HEK293 (cell line): ENCODE data around the gene AOC3.

Source experiments
- CTCF ChIA-PET: fragments of 350-600 bp; formaldehyde crosslinking; extraction: SDS; loops from one replicate; lab custom pipeline; 2021; ENCODE audit warnings: antibody characterized with exemption; lab: Yijun Ruan, JAX
- POLR2A ChIA-PET: fragments of 300-600 bp; formaldehyde crosslinking; extraction: SDS; loops from one replicate; lab custom pipeline; 2020; ENCODE audit warnings: antibody characterized with exemption, inconsistent platforms; lab: Yijun Ruan, JAX
- H3K27ac ChIP-seq: fragments of 200-500 bp; sonication (Bioruptor generic); 2 replicates; pipeline ENCODE4 v1.5.1; 2014; ENCODE audit warnings: low read depth, low read length, control low read depth, inconsistent platforms; ENCODE audit errors: extremely low read depth
- H3K36me3 ChIP-seq, 2 experiments: fragments of 200-500 bp in 1 of 2; sonication (Bioruptor generic) in 1 of 2; 1 replicate in 1 of 2; 2 replicates in 1 of 2; pipeline ENCODE4 v1.5.1; 2014 to 2017; ENCODE audit warnings: inconsistent platforms in 2 of 2, low read length in 2 of 2; ENCODE audit not compliant: control insufficient read depth in 2 of 2, insufficient read depth in 1 of 2
- H3K4me1 ChIP-seq: fragments of 200-500 bp; sonication (Bioruptor generic); 2 replicates; pipeline ENCODE4 v1.5.1; 2014; ENCODE audit warnings: mild to moderate bottlenecking, low read length, inconsistent platforms; ENCODE audit not compliant: control insufficient read depth, insufficient read depth
- H3K4me3 ChIP-seq: 2 replicates; pipeline ENCODE4 v1.5.1; 2011; ENCODE audit warnings: low read depth, mild to moderate bottlenecking, control low read depth, low read length, moderate library complexity
- H3K9me3 ChIP-seq: fragments of 200-500 bp; sonication (Bioruptor generic); 2 replicates; pipeline ENCODE4 v1.5.1; 2014; ENCODE audit warnings: low read depth, low read length, inconsistent platforms; ENCODE audit not compliant: control insufficient read depth, insufficient read depth
- GLIS1 ChIP-seq: fragments of 450-650 bp; formaldehyde crosslinking; IDR thresholded peaks from 2 replicates; pipeline ENCODE4 v1.5.1; 2016; ENCODE audit warnings: missing biosample characterization, missing genetic modification characterization
- HOXC10 ChIP-seq: sonication (generic); formaldehyde crosslinking; IDR thresholded peaks from 2 replicates; pipeline ENCODE4 v1.8.1; 2023; ENCODE audit warnings: mild to moderate bottlenecking, missing genetic modification reagents
- KLF16 ChIP-seq: fragments of 450-650 bp; formaldehyde crosslinking; IDR thresholded peaks from 2 replicates; pipeline ENCODE4 v1.5.1; 2017; ENCODE audit warnings: missing biosample characterization, missing genetic modification characterization
- SP2 ChIP-seq: fragments of 450-650 bp; formaldehyde crosslinking; IDR thresholded peaks from 2 replicates; pipeline ENCODE4 v1.5.1; 2016; ENCODE audit warnings: missing biosample characterization, missing genetic modification characterization
- SP7 ChIP-seq: fragments of 450-650 bp; formaldehyde crosslinking; IDR thresholded peaks from 2 replicates; pipeline ENCODE4 v1.5.1; 2016; ENCODE audit warnings: missing biosample characterization, missing genetic modification characterization
- ZBTB20 ChIP-seq: fragments of 450-650 bp; formaldehyde crosslinking; IDR thresholded peaks from 2 replicates; pipeline ENCODE4 v1.5.1; 2016; ENCODE audit warnings: missing biosample characterization, missing genetic modification characterization
- ZIC2 ChIP-seq: fragments of 450-650 bp; formaldehyde crosslinking; IDR thresholded peaks from 2 replicates; pipeline ENCODE4 v1.5.1; 2016; ENCODE audit warnings: missing biosample characterization, missing genetic modification characterization
- ZNF10 ChIP-seq: fragments of 450-650 bp; formaldehyde crosslinking; IDR thresholded peaks from 2 replicates; pipeline ENCODE4 v1.5.1; 2017; ENCODE audit warnings: missing biosample characterization, missing genetic modification characterization
- ZNF202 ChIP-seq: fragments of 450-650 bp; formaldehyde crosslinking; IDR thresholded peaks from 2 replicates; pipeline ENCODE4 v1.5.1; 2016; ENCODE audit warnings: missing biosample characterization, missing genetic modification characterization, borderline replicate concordance
- ZNF248 ChIP-seq: fragments of 450-650 bp; formaldehyde crosslinking; IDR thresholded peaks from 2 replicates; pipeline ENCODE4 v1.5.1; 2017; ENCODE audit warnings: missing biosample characterization, missing genetic modification characterization
- ZNF302 ChIP-seq: fragments of 450-650 bp; formaldehyde crosslinking; IDR thresholded peaks from 2 replicates; pipeline ENCODE4 v1.5.1; 2016; ENCODE audit warnings: missing biosample characterization, missing genetic modification characterization, low read depth
- ZNF391 ChIP-seq: fragments of 450-650 bp; formaldehyde crosslinking; IDR thresholded peaks from 2 replicates; pipeline ENCODE4 v1.5.1; 2016; ENCODE audit warnings: low read depth, missing biosample characterization, missing genetic modification characterization, borderline replicate concordance
- ZNF529 ChIP-seq: fragments of 450-650 bp; formaldehyde crosslinking; IDR thresholded peaks from 2 replicates; pipeline ENCODE4 v1.5.1; 2017; ENCODE audit warnings: missing genetic modification characterization, missing biosample characterization; ENCODE audit not compliant: insufficient replicate concordance
- ZNF544 ChIP-seq: fragments of 450-650 bp; formaldehyde crosslinking; IDR thresholded peaks from 2 replicates; pipeline ENCODE4 v1.5.0; 2017; ENCODE audit warnings: missing biosample characterization, missing genetic modification characterization
- ZNF600 ChIP-seq: fragments of 450-650 bp; formaldehyde crosslinking; IDR thresholded peaks from 2 replicates; pipeline ENCODE4 v1.5.1; 2016; ENCODE audit warnings: missing biosample characterization, missing genetic modification characterization
- ZNF670 ChIP-seq: fragments of 450-650 bp; formaldehyde crosslinking; IDR thresholded peaks from 2 replicates; pipeline ENCODE4 v1.5.1; 2016; ENCODE audit warnings: missing biosample characterization, missing genetic modification characterization, low read depth
- ZNF677 ChIP-seq: fragments of 450-650 bp; IDR thresholded peaks from 2 replicates; pipeline ENCODE4 v1.5.0; 2018; ENCODE audit warnings: missing biosample characterization, mild to moderate bottlenecking, missing genetic modification characterization, moderate library complexity
- ZNF76 ChIP-seq: fragments of 450-650 bp; formaldehyde crosslinking; IDR thresholded peaks from 2 replicates; pipeline ENCODE4; 2016; ENCODE audit warnings: low read depth, missing biosample characterization, missing genetic modification characterization, borderline replicate concordance
- ZSCAN30 ChIP-seq: fragments of 450-650 bp; IDR thresholded peaks from 2 replicates; pipeline ENCODE4 v1.5.1; 2018; ENCODE audit warnings: missing biosample characterization, mild to moderate bottlenecking, missing genetic modification characterization, moderate library complexity
- TF ChIP-seq, protein P1 (sequence below): fragments of 450-650 bp; formaldehyde crosslinking; IDR thresholded peaks from 2 replicates; pipeline ENCODE4 v1.5.1; 2016; ENCODE audit warnings: missing biosample characterization, missing genetic modification characterization
- TF ChIP-seq, protein P2 (sequence below): fragments of 450-650 bp; formaldehyde crosslinking; IDR thresholded peaks from 2 replicates; pipeline ENCODE4 v1.5.1; 2016; ENCODE audit warnings: missing biosample characterization, missing genetic modification characterization
- TF ChIP-seq, protein P3 (sequence below): fragments of 450-650 bp; formaldehyde crosslinking; IDR thresholded peaks from 2 replicates; pipeline ENCODE4 v1.5.1; 2016; ENCODE audit warnings: missing biosample characterization, missing genetic modification characterization
- TF ChIP-seq, protein P4 (sequence below): fragments of 450-650 bp; formaldehyde crosslinking; IDR thresholded peaks from 2 replicates; pipeline ENCODE4 v1.5.1; 2016; ENCODE audit warnings: missing biosample characterization, missing genetic modification characterization
- TF ChIP-seq, protein P5 (sequence below): fragments of 450-650 bp; formaldehyde crosslinking; IDR thresholded peaks from 2 replicates; pipeline ENCODE4 v1.5.1; 2016; ENCODE audit warnings: missing biosample characterization, missing genetic modification characterization
- TF ChIP-seq, protein P6 (sequence below): fragments of 450-650 bp; formaldehyde crosslinking; IDR thresholded peaks from 2 replicates; pipeline ENCODE4 v1.5.1; 2016; ENCODE audit warnings: missing biosample characterization, missing genetic modification characterization, low read depth

AOC3 gene

DNA sequence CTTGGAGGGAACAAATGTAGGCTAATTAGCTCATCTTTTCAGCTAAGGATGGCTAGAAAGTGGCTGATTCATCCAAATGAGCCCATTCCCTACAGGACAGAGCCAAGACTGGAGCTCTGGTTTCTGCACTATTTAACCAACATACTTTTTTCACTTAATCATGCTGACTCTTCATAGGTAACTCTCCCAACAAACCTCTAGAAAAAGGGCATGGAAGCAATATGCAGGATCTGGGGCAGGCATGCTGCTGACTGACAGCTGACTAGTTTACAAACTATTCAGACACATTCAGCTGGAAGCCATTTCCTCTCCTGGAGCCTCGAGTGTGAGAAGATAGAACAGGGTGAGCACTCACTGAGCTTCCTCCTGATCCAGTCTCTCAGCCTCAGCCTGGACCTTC, 33.1 kb upstream of the AOC3 start:
- H3K27ac ChIP-seq = no peak overlapping the region
- no peak overlapping the region for H3K4me3 ChIP-seq
- H3K36me3 ChIP-seq = peaks cover 89 to 97% of the 10 kb centered on the region in 2 experiments
- no peaks in the 10 kb centered on the region; the same call in 1 of the 2 replicates for H3K4me1 ChIP-seq
- H3K9me3 ChIP-seq = no peaks in the 10 kb centered on the region
- POLR2A ChIA-PET = interaction anchor here (0.6 to 1.2 kb wide), 3 partner anchors 15 to 180 kb away, joined by 3 to 4 read pairs (median 3); partner anchors contain the start of gene RPL27
- TF ChIP-seq ZNF529 (tag by site-specific recombination) = no peak
- TF ChIP-seq ZNF10 (tag by site-specific recombination) = no peak
- no peak for TF ChIP-seq SP7 (tag by site-specific recombination)
- TF ChIP-seq, protein P1, sequence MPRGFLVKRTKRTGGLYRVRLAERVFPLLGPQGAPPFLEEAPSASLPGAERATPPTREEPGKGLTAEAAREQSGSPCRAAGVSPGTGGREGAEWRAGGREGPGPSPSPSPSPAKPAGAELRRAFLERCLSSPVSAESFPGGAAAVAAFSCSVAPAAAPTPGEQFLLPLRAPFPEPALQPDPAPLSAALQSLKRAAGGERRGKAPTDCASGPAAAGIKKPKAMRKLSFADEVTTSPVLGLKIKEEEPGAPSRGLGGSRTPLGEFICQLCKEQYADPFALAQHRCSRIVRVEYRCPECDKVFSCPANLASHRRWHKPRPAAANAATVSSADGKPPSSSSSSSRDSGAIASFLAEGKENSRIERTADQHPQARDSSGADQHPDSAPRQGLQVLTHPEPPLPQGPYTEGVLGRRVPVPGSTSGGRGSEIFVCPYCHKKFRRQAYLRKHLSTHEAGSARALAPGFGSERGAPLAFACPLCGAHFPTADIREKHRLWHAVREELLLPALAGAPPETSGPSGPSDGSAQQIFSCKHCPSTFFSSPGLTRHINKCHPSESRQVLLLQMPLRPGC = no peak
- no peak for TF ChIP-seq ZBTB20 (tag by site-specific recombination)
- no peak for TF ChIP-seq ZNF248 (tag by site-specific recombination)
- no peak for TF ChIP-seq HOXC10 (CRISPR knock-in tag)
- TF ChIP-seq GLIS1 (tag by site-specific recombination) = no peak
- TF ChIP-seq ZNF544 (tag by site-specific recombination) = no peak
- TF ChIP-seq, protein P2, sequence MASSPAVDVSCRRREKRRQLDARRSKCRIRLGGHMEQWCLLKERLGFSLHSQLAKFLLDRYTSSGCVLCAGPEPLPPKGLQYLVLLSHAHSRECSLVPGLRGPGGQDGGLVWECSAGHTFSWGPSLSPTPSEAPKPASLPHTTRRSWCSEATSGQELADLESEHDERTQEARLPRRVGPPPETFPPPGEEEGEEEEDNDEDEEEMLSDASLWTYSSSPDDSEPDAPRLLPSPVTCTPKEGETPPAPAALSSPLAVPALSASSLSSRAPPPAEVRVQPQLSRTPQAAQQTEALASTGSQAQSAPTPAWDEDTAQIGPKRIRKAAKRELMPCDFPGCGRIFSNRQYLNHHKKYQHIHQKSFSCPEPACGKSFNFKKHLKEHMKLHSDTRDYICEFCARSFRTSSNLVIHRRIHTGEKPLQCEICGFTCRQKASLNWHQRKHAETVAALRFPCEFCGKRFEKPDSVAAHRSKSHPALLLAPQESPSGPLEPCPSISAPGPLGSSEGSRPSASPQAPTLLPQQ (tag by site-specific recombination) = no peak
- TF ChIP-seq, protein P3, sequence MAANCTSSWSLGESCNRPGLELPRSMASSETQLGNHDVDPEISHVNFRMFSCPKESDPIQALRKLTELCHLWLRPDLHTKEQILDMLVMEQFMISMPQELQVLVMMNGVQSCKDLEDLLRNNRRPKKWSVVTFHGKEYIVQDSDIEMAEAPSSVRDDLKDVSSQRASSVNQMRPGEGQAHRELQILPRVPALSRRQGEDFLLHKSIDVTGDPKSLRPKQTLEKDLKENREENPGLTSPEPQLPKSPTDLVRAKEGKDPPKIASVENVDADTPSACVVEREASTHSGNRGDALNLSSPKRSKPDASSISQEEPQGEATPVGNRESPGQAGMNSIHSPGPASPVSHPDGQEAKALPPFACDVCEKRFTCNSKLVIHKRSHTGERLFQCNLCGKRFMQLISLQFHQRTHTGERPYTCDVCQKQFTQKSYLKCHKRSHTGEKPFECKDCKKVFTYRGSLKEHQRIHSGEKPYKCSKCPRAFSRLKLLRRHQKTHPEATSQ (tag by site-specific recombination) = no peak
- TF ChIP-seq ZNF302 (tag by site-specific recombination) = no peak
- no peak for TF ChIP-seq ZIC2 (tag by site-specific recombination)
- no peak for TF ChIP-seq ZNF677
- TF ChIP-seq ZNF600 = no peak
- CTCF ChIA-PET = interaction anchor here (0.7 to 8.2 kb wide), 8 partner anchors 7 to 349 kb away, joined by 3 to 46 read pairs (median 4); partner anchors contain the start of genes CNTD1 and COA3

DNA sequence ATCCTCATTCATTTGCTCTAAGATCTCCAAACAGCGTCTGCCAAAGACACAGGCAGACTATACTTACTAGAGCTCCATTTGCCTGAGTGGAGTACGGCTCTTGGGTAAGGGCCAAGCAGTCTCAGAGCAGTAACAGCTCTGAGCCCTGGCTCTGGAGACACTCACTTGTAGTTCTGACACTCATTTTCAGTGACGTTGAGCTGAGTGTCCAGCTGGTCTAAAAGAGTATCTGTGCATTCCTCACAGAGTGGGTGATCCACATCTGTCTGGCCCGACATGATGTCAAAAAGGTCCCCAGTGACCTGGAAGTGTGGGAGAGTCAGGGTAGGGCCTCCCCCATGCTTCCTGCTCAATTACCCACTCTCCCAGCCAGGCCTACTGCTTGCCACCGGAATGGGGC, 32.6 kb upstream of the AOC3 start:
- Histone ChIP-seq H3K9me3 (no peaks in the 10 kb centered on the region), H3K36me3 (peaks cover 84 to 93% of the 10 kb centered on the region in 2 experiments), H3K27ac (no peak overlapping the region), H3K4me1 (peaks cover 3% of the 10 kb centered on the region; the same call in 1 of the 2 replicates), H3K4me3 (no peak overlapping the region)
- ChIA-PET CTCF (interaction anchor here (0.7 to 8.2 kb wide), 11 partner anchors 8 to 354 kb away, joined by 3 to 46 read pairs (median 4); partner anchors contain the start of genes CNTD1 and COA3), POLR2A (interaction anchor here (1.2 to 2.0 kb wide), 2 partner anchors 15 to 180 kb away, joined by 3 to 9 read pairs; partner anchors contain the start of genes PSME3 and RPL27)
- TF ChIP-seq ZNF670 (tag by site-specific recombination) (no peak), ZNF391 (tag by site-specific recombination) (no peak), ZNF76 (tag by site-specific recombination) (no peak), KLF16 (tag by site-specific recombination) (no peak), SP2 (tag by site-specific recombination) (no peak), ZNF302 (tag by site-specific recombination) (no peak), ZNF202 (tag by site-specific recombination) (no peak), ZSCAN30 (tag by site-specific recombination) (no peak), ZNF529 (tag by site-specific recombination) (no peak)
- TF ChIP-seq, protein P4, sequence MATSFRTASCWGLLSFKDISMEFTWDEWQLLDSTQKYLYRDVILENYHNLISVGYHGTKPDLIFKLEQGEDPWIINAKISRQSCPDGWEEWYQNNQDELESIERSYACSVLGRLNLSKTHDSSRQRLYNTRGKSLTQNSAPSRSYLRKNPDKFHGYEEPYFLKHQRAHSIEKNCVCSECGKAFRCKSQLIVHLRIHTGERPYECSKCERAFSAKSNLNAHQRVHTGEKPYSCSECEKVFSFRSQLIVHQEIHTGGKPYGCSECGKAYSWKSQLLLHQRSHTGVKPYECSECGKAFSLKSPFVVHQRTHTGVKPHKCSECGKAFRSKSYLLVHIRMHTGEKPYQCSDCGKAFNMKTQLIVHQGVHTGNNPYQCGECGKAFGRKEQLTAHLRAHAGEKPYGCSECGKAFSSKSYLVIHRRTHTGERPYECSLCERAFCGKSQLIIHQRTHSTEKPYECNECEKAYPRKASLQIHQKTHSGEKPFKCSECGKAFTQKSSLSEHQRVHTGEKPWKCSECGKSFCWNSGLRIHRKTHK (tag by site-specific recombination) = no peak
- TF ChIP-seq, protein P5, sequence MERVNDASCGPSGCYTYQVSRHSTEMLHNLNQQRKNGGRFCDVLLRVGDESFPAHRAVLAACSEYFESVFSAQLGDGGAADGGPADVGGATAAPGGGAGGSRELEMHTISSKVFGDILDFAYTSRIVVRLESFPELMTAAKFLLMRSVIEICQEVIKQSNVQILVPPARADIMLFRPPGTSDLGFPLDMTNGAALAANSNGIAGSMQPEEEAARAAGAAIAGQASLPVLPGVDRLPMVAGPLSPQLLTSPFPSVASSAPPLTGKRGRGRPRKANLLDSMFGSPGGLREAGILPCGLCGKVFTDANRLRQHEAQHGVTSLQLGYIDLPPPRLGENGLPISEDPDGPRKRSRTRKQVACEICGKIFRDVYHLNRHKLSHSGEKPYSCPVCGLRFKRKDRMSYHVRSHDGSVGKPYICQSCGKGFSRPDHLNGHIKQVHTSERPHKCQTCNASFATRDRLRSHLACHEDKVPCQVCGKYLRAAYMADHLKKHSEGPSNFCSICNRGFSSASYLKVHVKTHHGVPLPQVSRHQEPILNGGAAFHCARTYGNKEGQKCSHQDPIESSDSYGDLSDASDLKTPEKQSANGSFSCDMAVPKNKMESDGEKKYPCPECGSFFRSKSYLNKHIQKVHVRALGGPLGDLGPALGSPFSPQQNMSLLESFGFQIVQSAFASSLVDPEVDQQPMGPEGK = no peak
- TF ChIP-seq, protein P6, sequence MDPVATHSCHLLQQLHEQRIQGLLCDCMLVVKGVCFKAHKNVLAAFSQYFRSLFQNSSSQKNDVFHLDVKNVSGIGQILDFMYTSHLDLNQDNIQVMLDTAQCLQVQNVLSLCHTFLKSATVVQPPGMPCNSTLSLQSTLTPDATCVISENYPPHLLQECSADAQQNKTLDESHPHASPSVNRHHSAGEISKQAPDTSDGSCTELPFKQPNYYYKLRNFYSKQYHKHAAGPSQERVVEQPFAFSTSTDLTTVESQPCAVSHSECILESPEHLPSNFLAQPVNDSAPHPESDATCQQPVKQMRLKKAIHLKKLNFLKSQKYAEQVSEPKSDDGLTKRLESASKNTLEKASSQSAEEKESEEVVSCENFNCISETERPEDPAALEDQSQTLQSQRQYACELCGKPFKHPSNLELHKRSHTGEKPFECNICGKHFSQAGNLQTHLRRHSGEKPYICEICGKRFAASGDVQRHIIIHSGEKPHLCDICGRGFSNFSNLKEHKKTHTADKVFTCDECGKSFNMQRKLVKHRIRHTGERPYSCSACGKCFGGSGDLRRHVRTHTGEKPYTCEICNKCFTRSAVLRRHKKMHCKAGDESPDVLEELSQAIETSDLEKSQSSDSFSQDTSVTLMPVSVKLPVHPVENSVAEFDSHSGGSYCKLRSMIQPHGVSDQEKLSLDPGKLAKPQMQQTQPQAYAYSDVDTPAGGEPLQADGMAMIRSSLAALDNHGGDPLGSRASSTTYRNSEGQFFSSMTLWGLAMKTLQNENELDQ (tag by site-specific recombination) = no peak
